Keratinocyte (primary cell): ENCODE data around the gene SPATA24. TPM values are rescaled to one million over a fixed set of nuclear protein-coding genes. Genes with fewer than 3 reads are reported as not detected.

ENCODE experiments used
- DNase-seq: peaks from one replicate; pipeline ENCODE4 v3.0.0-alpha.2; 2011; ENCODE audit warnings: low read depth, missing footprints, low spot score
- FAIRE-seq: peaks from 2 replicates; lab custom pipeline; 2011; peaks lifted over from hg19 to GRCh38; lab: Jason Lieb, UNC
- H2AFZ ChIP-seq: 2 replicates; pipeline ENCODE4 v1.6.0; 2012; ENCODE audit warnings: low read length, control low read depth, inconsistent platforms; ENCODE audit not compliant: control insufficient read depth
- H3K27ac ChIP-seq: 2 replicates; pipeline ENCODE4 v1.5.1; 2011; ENCODE audit warnings: low read length; ENCODE audit not compliant: control insufficient read depth, insufficient read depth
- H3K27me3 ChIP-seq: 3 replicates; pipeline ENCODE4 v1.6.0; 2011; ENCODE audit warnings: low read length; ENCODE audit not compliant: control insufficient read depth, insufficient read depth; ENCODE audit errors: extremely low read depth
- H3K36me3 ChIP-seq, 2 experiments: 2 replicates in 1 of 2; 3 replicates in 1 of 2; pipeline ENCODE4 v1.5.1; 2011; ENCODE audit warnings: low read length in 2 of 2, mild to moderate bottlenecking in 1 of 2; ENCODE audit not compliant: control insufficient read depth in 2 of 2, insufficient read depth in 2 of 2; ENCODE audit errors: extremely low read depth in 1 of 2
- H3K4me1 ChIP-seq: 3 replicates; pipeline ENCODE4 v1.5.1; 2011; ENCODE audit warnings: low read length; ENCODE audit not compliant: control insufficient read depth, insufficient read depth; ENCODE audit errors: extremely low read depth
- H3K4me2 ChIP-seq: 3 replicates; pipeline ENCODE4 v1.6.0; 2011; ENCODE audit warnings: low read depth, low read length; ENCODE audit not compliant: control insufficient read depth, insufficient read depth; ENCODE audit errors: extremely low read depth
- H3K4me3 ChIP-seq, 3 experiments: fragments of 200-600 bp in 1 of 3; sonication (generic) in 1 of 3; 2 replicates in 2 of 3; 3 replicates in 1 of 3; pipeline ENCODE4 v1.5.1; 2011 to 2016; ENCODE audit warnings: low read length in 3 of 3, mild to moderate bottlenecking in 3 of 3, control low read depth in 2 of 3, inconsistent platforms in 1 of 3, low read depth in 1 of 3, mixed read lengths in 1 of 3, mixed run types in 1 of 3, moderate library complexity in 1 of 3; ENCODE audit not compliant: control insufficient read depth in 2 of 3, insufficient read depth in 2 of 3; ENCODE audit errors: extremely low read depth in 1 of 3
- H3K79me2 ChIP-seq: 2 replicates; pipeline ENCODE4 v1.6.0; 2012; ENCODE audit warnings: low read length; ENCODE audit not compliant: control insufficient read depth, insufficient read depth
- H3K9ac ChIP-seq: 3 replicates; pipeline ENCODE4 v1.6.0; 2011; ENCODE audit warnings: low read length; ENCODE audit not compliant: control insufficient read depth, insufficient read depth; ENCODE audit errors: extremely low read depth
- H3K9me1 ChIP-seq: 3 replicates; pipeline ENCODE4 v1.6.0; 2011; ENCODE audit warnings: low read length; ENCODE audit not compliant: control insufficient read depth, insufficient read depth; ENCODE audit errors: extremely low read depth
- H3K9me3 ChIP-seq: 2 replicates; pipeline ENCODE4 v1.5.1; 2012; ENCODE audit warnings: low read depth, low read length; ENCODE audit not compliant: control insufficient read depth
- H4K20me1 ChIP-seq: 3 replicates; pipeline ENCODE4 v1.6.0; 2011; ENCODE audit warnings: low read length; ENCODE audit not compliant: control insufficient read depth, insufficient read depth; ENCODE audit errors: extremely low read depth
- CTCF ChIP-seq, 3 experiments: IDR thresholded peaks in 1 of 3; conservative IDR thresholded peaks in 1 of 3; optimal IDR thresholded peaks in 1 of 3; 2 replicates in 2 of 3; 3 replicates in 1 of 3; pipeline versions ENCODE3 to v1.5.1; 2011; ENCODE audit warnings: low read length in 3 of 3, mild to moderate bottlenecking in 3 of 3, moderate library complexity in 2 of 3, control low read depth in 1 of 3, inconsistent platforms in 1 of 3; ENCODE audit not compliant: insufficient read depth in 2 of 3; ENCODE audit errors: extremely low read depth in 1 of 3
- EZH2 ChIP-seq: IDR thresholded peaks from one replicate; pipeline ENCODE4 v1.6.1; 2012; ENCODE audit warnings: inconsistent platforms, mild to moderate bottlenecking, low read length, moderate library complexity
- dilution Hi-C: fragments of 300-500 bp; cut with MboI; formaldehyde crosslinking; loops from one replicate; pipeline ENCODE4 v1.7.0; 2020; ENCODE audit warnings: low sequenced_read_pairs; ENCODE audit not compliant: extremely low pct_ligation_motif_present
- polyA plus RNA-seq, 5 experiments: library from polyadenylated mRNA; depleted of rRNA in 3 of 5; stranded (reverse) in 3 of 5; stranded (forward) in 1 of 5; unstranded in 1 of 5; fragments of >200 nt; gene quantifications; 1 replicate in 1 of 5; 2 replicates in 3 of 5; 3 replicates in 1 of 5; pipeline versions ENCODE4 v1.2.1 to v1.2.3, GENCODE V29; 2011 to 2012; ENCODE audit warnings: missing spikeins in 2 of 5, low read depth in 1 of 5, low replicate concordance in 1 of 5

The SPATA24 gene
- polyA plus RNA-seq, 1 donor (not counting 4 experiments of a cell fraction or from before 2014, with no cell fraction given) = 4.9 TPM

DNA sequence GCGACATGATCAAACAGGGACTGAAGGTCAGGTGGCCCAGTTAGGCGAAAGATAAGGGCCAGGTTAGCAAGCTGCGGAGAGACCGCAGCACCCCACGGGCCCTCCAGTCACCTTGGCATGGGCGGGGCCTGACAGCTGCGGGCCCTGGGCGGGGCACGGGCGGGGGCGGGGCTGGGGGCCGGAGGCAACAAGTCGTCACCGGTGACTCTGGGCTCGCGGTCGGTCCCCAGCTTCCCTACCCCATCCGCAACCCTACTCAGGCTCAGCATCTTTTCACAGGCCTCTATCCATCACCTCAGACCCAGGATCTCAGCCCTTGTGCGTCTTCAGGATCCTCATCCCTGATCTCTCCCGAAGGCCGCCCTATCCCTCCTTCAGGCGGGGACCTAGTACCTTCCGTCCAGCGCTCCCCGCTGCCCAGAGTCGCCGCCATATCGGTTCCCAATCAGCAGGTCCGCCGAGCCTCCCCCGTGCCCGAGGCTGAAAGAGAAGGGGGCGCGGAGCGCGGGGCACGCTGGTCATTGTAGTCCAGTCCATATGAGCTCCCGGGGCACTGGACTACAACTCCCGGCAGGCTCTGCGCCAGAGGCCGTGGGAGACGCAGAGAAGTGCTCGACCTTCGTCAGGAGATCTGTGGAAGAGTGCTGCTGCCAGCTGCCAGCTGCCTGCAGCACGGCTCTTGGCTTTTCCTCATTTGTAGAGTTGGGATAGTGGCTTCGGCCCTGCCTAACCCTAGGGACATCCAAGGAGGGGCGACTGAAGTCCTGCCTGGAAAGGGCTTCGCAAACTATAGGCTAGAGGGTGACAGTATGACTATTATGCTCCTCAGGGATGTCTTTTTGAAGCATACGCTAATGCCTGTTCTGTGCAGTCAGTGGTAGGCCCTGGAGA is 35.4 kb upstream of the SPATA24 start, which contains the start of gene DNAJC18:
TSS of gene DNAJC18 (minus strand) at position 513 of the 891 bp plus-strand sequence. CDS start at position 433, 80 bp downstream.
- Histone ChIP-seq H3K9ac (peak within 1 kb of the TSS; percentile 90), H4K20me1 (no peaks in the 10 kb centered on the region), H3K4me1 (peaks cover 14% of the 10 kb centered on the region), H3K9me3 (no peaks in the 10 kb centered on the region), H2AFZ (peak within 1 kb of the TSS; percentile 97), H3K79me2 (no peaks in the 10 kb centered on the region), H3K27ac (peak within 1 kb of the TSS; percentile 87), H3K4me2 (peak within 1 kb of the TSS; percentile 73), H3K4me3 (peak within 1 kb of the TSS; percentile 58 to 91 (median 84)), H3K27me3 (no peaks in the 10 kb centered on the region), H3K9me1 (no peaks in the 10 kb centered on the region), H3K36me3 (no peaks in the 10 kb centered on the region)
- no peak for DNase-seq
- dilution Hi-C loops = no loop called here
- peak; percentile 13 for FAIRE-seq
- no peak for TF ChIP-seq CTCF (optimal IDR thresholded peaks at IDR 0.05 in 1 of 3, IDR thresholded peaks at IDR 0.05 in 1 of 3, conservative IDR thresholded peaks at IDR 0.05 in 1 of 3; ENCODE audit: extremely low read depth in 1 of 3, insufficient read depth in 2 of 3, low read length in 3 of 3)
- no peak for TF ChIP-seq EZH2

GRCh38 chr5:139438707-139439012 is 34.8 kb upstream of the SPATA24 start:
- H3K9me1 ChIP-seq = no peaks in the 10 kb centered on the region

More at GRCh38 chr5:139438707-139439012, 34.8 kb upstream of the SPATA24 start:
- no peaks in the 10 kb centered on the region for H3K27me3 ChIP-seq
- H3K27ac ChIP-seq = no peak overlapping the region
- no peak for TF ChIP-seq CTCF (optimal IDR thresholded peaks at IDR 0.05 in 1 of 3, IDR thresholded peaks at IDR 0.05 in 1 of 3, conservative IDR thresholded peaks at IDR 0.05 in 1 of 3; ENCODE audit: extremely low read depth in 1 of 3, insufficient read depth in 2 of 3, low read length in 3 of 3)
- TF ChIP-seq EZH2 = no peak
- H3K36me3 ChIP-seq = no peaks in the 10 kb centered on the region
- peak overlapping the region; percentile 90 for H3K9ac ChIP-seq
- FAIRE-seq (no peak), DNase-seq (no peak)
- H4K20me1 ChIP-seq = no peaks in the 10 kb centered on the region
- no peaks in the 10 kb centered on the region for H3K79me2 ChIP-seq
- H2AFZ ChIP-seq = peak overlapping the region; percentile 51
- H3K4me1 ChIP-seq = peaks cover 8% of the 10 kb centered on the region
- dilution Hi-C loops = no loop called here
- H3K9me3 ChIP-seq = no peaks in the 10 kb centered on the region
- peak overlapping the region in 2 of 3 experiments; percentile 58 to 91 for H3K4me3 ChIP-seq
- H3K4me2 ChIP-seq = peak overlapping the region; percentile 73
